ENCODE measurements around the gene MPO. TPM values are rescaled to one million over a fixed set of nuclear protein-coding genes. Genes with fewer than 3 reads are reported as not detected.

Gene MPO
- total and polyA plus RNA-seq, 2 of the 4 experiments (the other 2 are of a cell fraction): not detected

GRCh38 chr17:58303971-58304749 is 23.4 kb upstream of the MPO start:
- DNase-seq (peak; percentile 23), ATAC-seq (ENCODE audit: low read depth) (peak; percentile 83)
- Histone ChIP-seq H3K79me1 (ENCODE audit: low read depth in 1 of 2, low read length in 2 of 2) (no peaks in the 10 kb centered on the region), H3K27ac (ENCODE audit: insufficient read depth, low read length) (no peak overlapping the region), H3K18ac (ENCODE audit: low read depth, low read length) (no peak overlapping the region), H2AK5ac (ENCODE audit: low read depth, low read length) (no peak overlapping the region), H2BK15ac (ENCODE audit: low read depth, low read length) (no peak overlapping the region), H4K20me1 (ENCODE audit: insufficient read depth, low read length) (no peaks in the 10 kb centered on the region; the same call in 1 of the 2 replicates), H4K8ac (ENCODE audit: low read depth in 2 of 2, low read length in 2 of 2) (0 out of 4 replicates have a peak overlapping the region, but pooled peaks of 1 of the 2 experiments have one; percentile 4), H2BK20ac (ENCODE audit: low read depth, low read length) (no peak overlapping the region), H3K9me3 (ENCODE audit: control insufficient read depth, insufficient read depth, low read length) (no peaks in the 10 kb centered on the region), H3K56ac (ENCODE audit: extremely low read depth, insufficient read depth, low read length) (no peak overlapping the region), H3K4me2 (ENCODE audit: low read depth, low read length) (no peak overlapping the region), H2AK9ac (replicated peaks; ENCODE audit: low read depth, low read length, poor library complexity) (peak overlapping the region; percentile 28), H3K36me3 (ENCODE audit: control insufficient read depth, insufficient read depth, low read length) (no peaks in the 10 kb centered on the region), H3K27me3 (ENCODE audit: control insufficient read depth, insufficient read depth, low read length) (peaks cover 7% of the 10 kb centered on the region; the same call in 1 of the 2 replicates), H2BK120ac (ENCODE audit: low read depth, low read length) (no peak overlapping the region), H3K23ac (ENCODE audit: low read depth, low read length) (no peak overlapping the region), H4K91ac (ENCODE audit: insufficient read depth, low read depth, low read length) (no peak overlapping the region), H3K4me3 (ENCODE audit: insufficient read depth, low read depth, low read length) (no peak overlapping the region), H3K9ac (ENCODE audit: low read depth, low read length) (no peak overlapping the region), H2BK5ac (ENCODE audit: low read depth, low read length, poor library complexity, severe bottlenecking) (no peak overlapping the region), H3K14ac (replicated peaks; ENCODE audit: low read depth, low read length) (no peak overlapping the region), H3K4me1 (ENCODE audit: control insufficient read depth, insufficient read depth, low read length) (no peaks in the 10 kb centered on the region), H4K5ac (ENCODE audit: low read depth, low read length) (no peak overlapping the region), H2AFZ (replicated peaks; ENCODE audit: low read length, poor library complexity) (peak overlapping the region; percentile 78), H3K9me1 (ENCODE audit: insufficient read depth, low read length) (no peaks in the 10 kb centered on the region), H3K4ac (ENCODE audit: low read depth, low read length) (no peak overlapping the region)
- dilution Hi-C loops (cut with HindIII; ENCODE audit: low sequenced_read_pairs, unreplicated experiment) (no loop called here), in situ Hi-C loops (cut with MboI; ENCODE audit: low sequenced_read_pairs) (no loop called here), intact Hi-C loops (cut with micrococcal nuclease) (loop anchor here (2.0 kb wide), 1 partner anchor 143 kb away; no protein-coding TSS in a partner anchor)
- POLR2A ChIA-PET (ENCODE audit: unreplicated experiment): no interaction called here
- CTCF ChIA-PET: interaction anchor here (0.5 to 1.3 kb wide), 2 partner anchors 113 to 178 kb away, joined by 3 to 5 read pairs; partner anchors contain the start of gene RNF43
- no CpG with 5 or more reads among the region's 10 CpGs for WGBS, 2 experiments (ENCODE audit: extremely low coverage in 2 of 2, insufficient read length in 1 of 2)
- no TSS peak for BruUV-seq (replicated peaks)
- TF ChIP-seq RFX5 (IDR thresholded peaks at IDR 0.05; ENCODE audit: low read depth, low read length): no peak
- peak; percentile 52 for TF ChIP-seq RAD21 (IDR thresholded peaks at IDR 0.05; ENCODE audit: low read length)
- TF ChIP-seq ELK1 (IDR thresholded peaks at IDR 0.05; ENCODE audit: borderline replicate concordance, low read depth, low read length): no peak; the same call in 1 of the 2 replicates
- peak; percentile 70 for TF ChIP-seq SMC3 (IDR thresholded peaks at IDR 0.05; ENCODE audit: low read depth, low read length)
- peak; percentile 62 for TF ChIP-seq CTCF (conservative IDR thresholded peaks at IDR 0.05; ENCODE audit: low read depth, low read length)
